ENCODE results near the gene PHF20.

DNA sequence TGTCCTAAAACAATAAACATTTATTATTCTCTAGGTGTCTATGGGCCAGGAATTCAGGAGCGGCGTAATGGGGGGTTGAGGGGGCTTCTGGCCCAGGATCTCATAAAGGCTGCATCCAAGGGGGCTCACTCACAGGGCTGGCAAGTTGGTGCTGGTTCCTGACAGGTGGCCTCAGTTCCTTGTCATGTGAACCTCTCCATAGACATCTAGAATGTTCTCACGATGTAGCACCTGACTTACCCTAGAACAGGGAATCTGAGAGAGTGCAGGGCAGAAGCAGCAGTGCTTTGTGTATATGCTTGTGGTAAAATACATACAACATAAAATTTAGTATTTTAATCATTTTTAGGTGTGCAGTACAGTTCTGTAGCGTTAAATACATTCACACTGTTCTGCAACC is 57.1 kb downstream of the PHF20 start:
- TF ChIP-seq, protein P1, sequence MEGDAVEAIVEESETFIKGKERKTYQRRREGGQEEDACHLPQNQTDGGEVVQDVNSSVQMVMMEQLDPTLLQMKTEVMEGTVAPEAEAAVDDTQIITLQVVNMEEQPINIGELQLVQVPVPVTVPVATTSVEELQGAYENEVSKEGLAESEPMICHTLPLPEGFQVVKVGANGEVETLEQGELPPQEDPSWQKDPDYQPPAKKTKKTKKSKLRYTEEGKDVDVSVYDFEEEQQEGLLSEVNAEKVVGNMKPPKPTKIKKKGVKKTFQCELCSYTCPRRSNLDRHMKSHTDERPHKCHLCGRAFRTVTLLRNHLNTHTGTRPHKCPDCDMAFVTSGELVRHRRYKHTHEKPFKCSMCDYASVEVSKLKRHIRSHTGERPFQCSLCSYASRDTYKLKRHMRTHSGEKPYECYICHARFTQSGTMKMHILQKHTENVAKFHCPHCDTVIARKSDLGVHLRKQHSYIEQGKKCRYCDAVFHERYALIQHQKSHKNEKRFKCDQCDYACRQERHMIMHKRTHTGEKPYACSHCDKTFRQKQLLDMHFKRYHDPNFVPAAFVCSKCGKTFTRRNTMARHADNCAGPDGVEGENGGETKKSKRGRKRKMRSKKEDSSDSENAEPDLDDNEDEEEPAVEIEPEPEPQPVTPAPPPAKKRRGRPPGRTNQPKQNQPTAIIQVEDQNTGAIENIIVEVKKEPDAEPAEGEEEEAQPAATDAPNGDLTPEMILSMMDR (IDR thresholded peaks at IDR 0.05; ENCODE audit: insufficient read depth, low read depth, low read length), result no peak
- no peak for TF ChIP-seq EZH2 (IDR thresholded peaks at IDR 0.05; ENCODE audit: insufficient read depth, low read length)

Data from astrocyte (in vitro differentiated cells and primary cell).